CD14-positive monocyte (primary cell): ENCODE measurements around the gene SLC2A3. TPM values are rescaled to one million over a fixed set of nuclear protein-coding genes. Genes with fewer than 3 reads are reported as not detected.

Experiments used
- DNase-seq, 3 donors: peaks; one replicate each; pipeline ENCODE4 v3.0.0-alpha.2; 2011 to 2022
- H2AFZ ChIP-seq: 2 replicates; pipeline ENCODE4 v1.6.0; 2012; ENCODE audit warnings: mild to moderate bottlenecking, low read depth, low read length, inconsistent platforms; ENCODE audit not compliant: insufficient read depth, poor library complexity, severe bottlenecking
- H3K27ac ChIP-seq, 2 donors: 1 replicate in 1 of 2; 2 replicates in 1 of 2; pipeline ENCODE4 v1.5.1; 2012 to 2013; ENCODE audit warnings: low read length in 2 of 2, control low read depth in 1 of 2, inconsistent platforms in 1 of 2, low read depth in 1 of 2, mild to moderate bottlenecking in 1 of 2
- H3K27me3 ChIP-seq, 2 donors: one replicate each; pipeline versions ENCODE4 v1.6.0 to v1.6.1; 2011 to 2013; ENCODE audit warnings: low read length in 2 of 2; ENCODE audit not compliant: control insufficient read depth in 2 of 2, insufficient read depth in 2 of 2
- H3K36me3 ChIP-seq, 2 donors: replicated peaks in 1 of 2; 1 replicate in 1 of 2; 2 replicates in 1 of 2; pipeline versions ENCODE4 v1.5.1 to v1.6.1; 2012 to 2013; ENCODE audit warnings: low read length in 2 of 2, control low read depth in 1 of 2, inconsistent platforms in 1 of 2, mild to moderate bottlenecking in 1 of 2; ENCODE audit not compliant: insufficient read depth in 2 of 2, control insufficient read depth in 1 of 2
- H3K4me1 ChIP-seq, 2 donors: 1 replicate in 1 of 2; 2 replicates in 1 of 2; pipeline versions ENCODE4 v1.5.1 to v1.6.1; 2012 to 2013; ENCODE audit warnings: low read length in 2 of 2, control low read depth in 1 of 2, inconsistent platforms in 1 of 2, mild to moderate bottlenecking in 1 of 2, moderate library complexity in 1 of 2; ENCODE audit not compliant: insufficient read depth in 2 of 2, control insufficient read depth in 1 of 2
- H3K4me2 ChIP-seq: replicated peaks from 2 replicates; pipeline ENCODE3; 2012; ENCODE audit warnings: low read length, moderate library complexity, mild to moderate bottlenecking; ENCODE audit not compliant: poor library complexity, severe bottlenecking; ENCODE audit errors: extremely low read depth
- H3K4me3 ChIP-seq, 3 experiments: fragments of 200-600 bp in 1 of 3; sonication (generic) in 1 of 3; replicated peaks in 1 of 3; 1 replicate in 2 of 3; 2 replicates in 1 of 3; pipeline ENCODE4 v1.5.1; 2011 to 2013; ENCODE audit warnings: low read length in 3 of 3, mild to moderate bottlenecking in 3 of 3, control low read depth in 2 of 3, low read depth in 2 of 3, inconsistent platforms in 1 of 3, moderate library complexity in 1 of 3
- H3K79me2 ChIP-seq: 2 replicates; pipeline ENCODE4 v1.6.0; 2012; ENCODE audit warnings: mild to moderate bottlenecking, control low read depth, inconsistent platforms, low read length, moderate library complexity; ENCODE audit not compliant: insufficient read depth
- H3K9ac ChIP-seq: 2 replicates; pipeline ENCODE4 v1.6.0; 2017; ENCODE audit warnings: low read length, mild to moderate bottlenecking; ENCODE audit not compliant: insufficient read depth, poor library complexity, severe bottlenecking
- H3K9me3 ChIP-seq, 2 donors: replicated peaks in 1 of 2; 1 replicate in 1 of 2; 2 replicates in 1 of 2; pipeline versions ENCODE4 v1.5.1 to v1.6.1; 2012 to 2013; ENCODE audit warnings: low read length in 2 of 2, control low read depth in 1 of 2; ENCODE audit not compliant: control insufficient read depth in 1 of 2, insufficient read depth in 1 of 2
- H4K20me1 ChIP-seq: 2 replicates; pipeline ENCODE4 v1.6.0; 2012; ENCODE audit warnings: mild to moderate bottlenecking, low read length, control low read depth, moderate library complexity; ENCODE audit not compliant: insufficient read depth
- H3K27ac Mint-ChIP-seq, 7 donors: one replicate each; pipeline ENCODE4 v1.8.0; 2020; ENCODE audit warnings: mild to moderate bottlenecking in 7 of 7, mixed read lengths in 7 of 7, moderate library complexity in 6 of 7, inconsistent platforms in 2 of 7
- H3K27me3 Mint-ChIP-seq, 3 donors: one replicate each; pipeline ENCODE4 v1.8.0; 2021 to 2022; ENCODE audit warnings: low read depth in 3 of 3, mild to moderate bottlenecking in 3 of 3, mixed read lengths in 3 of 3, moderate library complexity in 3 of 3, inconsistent platforms in 1 of 3
- H3K36me3 Mint-ChIP-seq, 2 donors: one replicate each; pipeline ENCODE4 v1.8.0; 2020; ENCODE audit warnings: mixed read lengths in 2 of 2, inconsistent platforms in 1 of 2, mild to moderate bottlenecking in 1 of 2
- H3K4me1 Mint-ChIP-seq: one replicate; pipeline ENCODE4 v1.8.0; 2020; ENCODE audit warnings: mild to moderate bottlenecking, mixed read lengths
- H3K4me3 Mint-ChIP-seq, 2 donors: one replicate each; pipeline ENCODE4 v1.8.0; 2020; ENCODE audit warnings: mild to moderate bottlenecking in 2 of 2, mixed read lengths in 2 of 2, moderate library complexity in 1 of 2
- H3K9me3 Mint-ChIP-seq, 7 donors: one replicate each; pipeline ENCODE4 v1.8.0; 2020 to 2022; ENCODE audit warnings: mixed read lengths in 7 of 7, mild to moderate bottlenecking in 6 of 7, moderate library complexity in 6 of 7, inconsistent platforms in 2 of 7
- CTCF ChIP-seq: fragments of 200-600 bp; IDR thresholded peaks from one replicate; pipeline ENCODE4 v1.8.0; 2022; ENCODE audit warnings: antibody characterized with exemption, mild to moderate bottlenecking
- WGBS: methylation state at CpG from one replicate; pipeline ENCODE4 v1.1.5; 2013; ENCODE audit warnings: missing lambda C conversion rate; ENCODE audit not compliant: insufficient coverage; 5-methylcytosine and 5-hydroxymethylcytosine counted together
- intact Hi-C, 2 donors: fragments of 100-400 bp; cut with micrococcal nuclease; formaldehyde crosslinking; loops; one replicate each; pipeline versions ENCODE4 v1.15.0 to v1.15.1; 2023
- polyA plus RNA-seq, 3 donors: library from polyadenylated mRNA; depleted of rRNA in 1 of 3; unstranded in 2 of 3; stranded (reverse) in 1 of 3; fragments of 300-500 nt in 2 of 3; fragments of >200 nt in 1 of 3; fragmentation: Illumina TruSeq in 2 of 3; gene quantifications; 1 replicate in 2 of 3; 2 replicates in 1 of 3; pipeline ENCODE4 v1.2.3, GENCODE V29; 2012 to 2021
- small RNA-seq: library from RNA; depleted of rRNA; stranded (forward); fragments of <200 nt; gene quantifications from one replicate; pipeline ENCODE3, GENCODE V24; 2012; ENCODE audit warnings: low read depth; ENCODE audit not compliant: insufficient read length

SLC2A3 gene
- polyA plus RNA-seq, 3 donors, result 128 to 1,210 (median 179) TPM

- Histone ChIP-seq H4K20me1 (no peaks in the 10 kb centered on the region), H3K36me3 (no peaks in the 10 kb centered on the region), H3K9me3 (peaks cover 6% of the 10 kb centered on the region in 2 donors), H3K9ac (no peak overlapping the region), H3K4me3 (no peak overlapping the region), H3K4me2 (no peak overlapping the region), H3K27me3 (peaks cover 7 to 39% of the 10 kb centered on the region in 2 donors), H3K27ac (no peak overlapping the region), H3K79me2 (no peaks in the 10 kb centered on the region), H2AFZ (no peak overlapping the region), H3K4me1 (peaks cover 10 to 11% of the 10 kb centered on the region in 2 donors)
- intact Hi-C loops, result no loop called here
- Mint-ChIP-seq H3K27me3 (peaks cover 32 to 37% (median 37%) of the 10 kb centered on the region in 3 donors), H3K9me3 (peaks cover 0 to 12% (median 7%) of the 10 kb centered on the region in 7 donors), H3K27ac (no peak overlapping the region), H3K4me1 (peaks cover 28% of the 10 kb centered on the region), H3K4me3 (no peak overlapping the region), H3K36me3 (peaks cover 3 to 11% of the 10 kb centered on the region in 2 donors)
- WGBS, result 43% methylated on average over 1 of the region's 3 CpGs
- no peak for TF ChIP-seq CTCF
- no peak for DNase-seq
Measured at GRCh38 chr12:7870335-7870734, 65.7 kb downstream of the SLC2A3 start.

Small RNA genes lying within 50 kb of the gene (small RNA-seq; reads per million reads assigned to genes)
- not detected for gene RF00019

Other genes starting within 250 kb of the SLC2A3 start
- not detected for gene GDF3, start 240.4 kb downstream of the SLC2A3 start, polyA plus RNA-seq
- not detected for gene DPPA3, start 224.8 kb downstream of the SLC2A3 start, polyA plus RNA-seq
- 1 to 10 TPM in 1 of 3 donors, under 1 TPM in 1, not detected in 1; 0.54 to 1.4 TPM for gene CLEC4C, start 188.8 kb downstream of the SLC2A3 start, polyA plus RNA-seq
- not detected for gene NANOGNB, start 171.0 kb downstream of the SLC2A3 start, polyA plus RNA-seq
- not detected for gene NANOG, start 146.8 kb downstream of the SLC2A3 start, polyA plus RNA-seq
- 1 to 10 TPM in 1 of 3 donors, under 1 TPM in 2; 0.21 to 3.1 (median 0.29) TPM for gene SLC2A14, start 63.3 kb downstream of the SLC2A3 start, polyA plus RNA-seq
- gene FOXJ2, start 96.5 kb upstream of the SLC2A3 start, polyA plus RNA-seq, result 10 to 100 TPM in 1 of 3 donors, 1 to 10 TPM in 2; 4.9 to 15.0 (median 7.4) TPM
- 100 to 1,000 TPM in 1 of 3 donors, 10 to 100 TPM in 2; 60.7 to 222 (median 67.3) TPM for gene C3AR1, start 130.2 kb upstream of the SLC2A3 start, polyA plus RNA-seq
- 10 to 100 TPM; 18.7 to 74.8 (median 30.0) TPM for gene NECAP1, start 146.1 kb upstream of the SLC2A3 start, polyA plus RNA-seq
- gene CLEC4A, start 187.4 kb upstream of the SLC2A3 start, polyA plus RNA-seq, result 100 to 1,000 TPM; 122 to 365 (median 297) TPM
- not detected for gene ZNF705A, start 220.8 kb upstream of the SLC2A3 start, polyA plus RNA-seq